ENCODE results near the gene RAP1GAP2.

- TF ChIP-seq EZH2 (IDR thresholded peaks at IDR 0.05; ENCODE audit: borderline replicate concordance, low read length) (no peak), CTCF (IDR thresholded peaks at IDR 0.05; ENCODE audit: low read length) (no peak)
Observed at GRCh38 chr17:2994441-2994840, 198.2 kb downstream of the RAP1GAP2 start.

Data from OCI-LY1 (cell line).